SIG-M5 treated with dmso at 0.1 percent for 504 hours (cell line): ENCODE data around the gene SNX8.

Experiments
- DNase-seq: peaks from one replicate; lab custom pipeline; 2025; ENCODE audit not compliant: unreplicated experiment; lab: John Stamatoyannopoulos, UW

Gene SNX8

GRCh38 chr7:2266911-2267310 is 47.3 kb downstream of the SNX8 start:
- DNase-seq, result peak; percentile 46

GRCh38 chr7:2264158-2264557 is 50.1 kb downstream of the SNX8 start:
- no peak for DNase-seq

DNA sequence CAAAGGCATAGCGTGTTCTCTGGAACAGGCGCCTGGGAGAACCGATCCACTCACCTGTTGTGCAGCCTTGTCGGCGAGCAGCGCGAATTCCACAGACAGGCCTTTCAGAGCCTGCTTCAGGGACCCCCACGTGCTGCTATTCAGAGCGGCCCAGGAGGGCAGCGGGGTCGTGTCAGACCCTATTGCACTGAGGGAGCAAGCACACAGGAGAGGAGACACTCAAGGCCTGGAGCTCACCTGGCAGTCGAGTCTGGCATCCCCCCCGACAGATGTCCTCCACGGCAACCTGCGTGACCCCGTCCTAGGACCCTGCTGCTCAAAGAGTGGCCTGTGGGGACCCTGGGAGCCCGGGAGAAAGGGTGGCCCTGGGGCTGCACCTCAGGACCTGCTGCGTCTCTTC is 51.1 kb downstream of the SNX8 start:
- no peak for DNase-seq

GRCh38 chr7:2261611-2262010 is 52.6 kb downstream of the SNX8 start:
- no peak for DNase-seq

DNA sequence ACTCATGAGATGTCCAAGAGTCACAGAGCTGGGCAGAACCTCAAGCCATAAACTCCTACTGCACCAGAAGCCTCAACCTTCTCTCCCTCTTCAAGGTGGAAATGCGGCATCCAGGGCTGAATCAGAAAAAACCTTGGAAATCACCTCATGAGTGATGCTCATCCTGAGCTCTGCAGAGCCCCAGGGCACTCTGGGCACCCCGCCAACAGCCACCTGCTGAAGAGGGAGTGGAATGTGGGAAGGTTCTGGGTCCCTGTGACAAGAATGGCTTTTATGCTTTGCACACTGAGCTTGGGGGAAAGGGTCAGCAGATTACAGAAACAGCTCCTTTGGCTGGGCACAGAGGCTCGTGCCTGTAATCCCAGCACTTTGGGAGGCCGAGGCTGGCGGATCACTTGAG is 53.4 kb downstream of the SNX8 start:
- DNase-seq, result peak; percentile 46

- DNase-seq, result no peak
Measured at GRCh38 chr7:2259480-2259879, 54.8 kb downstream of the SNX8 start.

- no peak for DNase-seq
Measured at GRCh38 chr7:2258661-2259365, 55.4 kb downstream of the SNX8 start.

GRCh38 chr7:2257651-2258050 is 56.6 kb downstream of the SNX8 start:
- no peak for DNase-seq

DNA sequence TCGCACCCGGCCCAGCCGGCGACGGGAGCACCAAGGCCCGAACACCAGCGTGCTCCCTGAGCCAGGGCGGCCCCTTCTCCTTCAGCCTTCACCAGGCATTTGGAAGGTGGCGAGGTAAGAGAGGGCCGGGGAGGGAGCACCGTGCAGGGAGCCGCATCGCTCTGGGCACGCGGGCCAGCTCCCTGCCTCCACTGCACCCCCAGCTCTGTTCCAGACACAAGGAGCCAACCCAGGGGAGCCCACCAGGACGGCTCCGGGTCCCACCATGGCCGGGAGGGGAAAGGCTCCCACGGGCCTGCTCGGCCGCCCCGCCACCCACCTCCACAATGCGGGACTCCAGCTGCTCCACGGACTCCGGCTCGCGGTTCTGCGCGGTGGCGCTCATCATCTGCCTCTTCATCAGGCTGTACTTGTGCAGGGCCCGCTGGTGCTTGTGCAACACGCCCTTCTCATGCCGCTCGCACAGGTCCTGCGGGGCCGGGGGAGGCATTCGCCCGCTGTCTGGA is 57.1 kb downstream of the SNX8 start:
- DNase-seq, result no peak

DNA sequence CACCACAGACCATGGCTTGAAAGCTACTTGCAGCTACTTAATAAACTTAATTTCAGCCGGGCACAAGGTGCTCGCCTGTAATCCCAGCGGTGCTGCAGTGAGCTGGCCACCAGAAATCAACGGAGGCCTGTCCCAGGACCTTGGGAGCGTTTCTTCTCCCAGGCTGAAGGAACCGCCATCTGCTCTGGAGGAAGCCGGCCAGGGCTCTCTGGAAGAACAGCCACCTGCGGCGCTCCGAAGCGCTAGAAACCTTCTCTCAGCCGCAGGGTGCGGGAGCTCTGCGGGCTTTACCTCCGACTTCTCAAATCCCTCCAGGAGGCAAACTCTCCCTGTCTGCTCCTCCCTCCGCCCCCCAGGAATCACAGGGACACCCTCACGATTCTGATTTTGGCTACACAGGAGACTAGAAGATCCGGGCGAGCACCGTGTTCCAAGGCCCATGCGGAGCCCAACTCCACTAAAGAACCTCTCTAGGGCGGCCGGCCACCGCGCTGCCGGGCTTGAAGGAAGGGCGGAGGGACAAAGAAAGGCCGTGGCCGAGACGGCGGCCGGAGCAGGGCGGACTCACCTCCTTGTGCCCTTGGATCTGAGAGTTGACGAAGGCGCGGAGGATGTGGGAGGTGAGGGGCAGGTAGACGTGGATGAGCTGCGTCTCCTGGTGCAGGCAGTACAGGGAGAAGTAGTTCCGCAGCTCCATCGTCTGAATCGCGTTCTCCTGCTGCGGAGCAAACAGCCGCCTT is 57.8 kb downstream of the SNX8 start:
- DNase-seq, result no peak

- no peak for DNase-seq
Measured at GRCh38 chr7:2255145-2256139, 58.8 kb downstream of the SNX8 start.

- DNase-seq, result no peak
Measured at GRCh38 chr7:2254429-2255144, 59.7 kb downstream of the SNX8 start.

DNA sequence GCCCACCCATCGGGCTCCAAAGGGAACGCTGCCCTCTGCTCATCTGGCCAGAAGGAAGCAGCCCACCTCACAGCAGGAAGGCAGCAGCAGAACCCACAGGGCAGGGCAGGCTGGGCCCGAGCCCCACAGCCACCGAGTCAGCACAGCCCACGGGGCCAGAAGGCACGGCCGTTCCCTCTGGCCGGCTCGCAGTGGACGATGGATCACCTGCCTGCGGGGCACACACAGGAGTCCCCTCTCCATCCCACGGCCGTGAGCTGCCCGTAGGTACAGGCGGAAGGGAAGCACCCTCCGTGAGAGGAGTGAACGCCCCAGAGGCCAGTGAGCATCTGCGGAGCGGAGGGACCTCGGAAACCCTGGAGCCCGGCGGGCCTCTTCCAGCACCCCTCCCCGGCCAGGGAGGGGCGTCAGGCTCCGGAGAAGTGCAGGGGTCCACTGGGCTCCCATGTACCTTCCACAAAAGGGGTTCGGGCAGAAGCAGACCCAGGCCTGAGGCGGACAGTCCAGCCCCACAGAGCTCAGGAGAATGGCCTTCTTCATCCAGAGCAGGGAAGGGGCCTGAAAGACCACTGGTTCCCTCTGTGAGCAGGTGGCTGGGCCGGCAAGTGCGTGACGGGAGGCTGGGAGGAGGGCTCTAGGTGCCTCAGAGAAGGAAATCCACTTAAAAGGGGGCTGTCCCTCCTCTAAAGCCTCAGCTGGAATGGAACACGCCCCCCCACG is 60.6 kb downstream of the SNX8 start:
- DNase-seq, result no peak

- no peak for DNase-seq
Measured at GRCh38 chr7:2253021-2253420, 61.2 kb downstream of the SNX8 start.

- DNase-seq, result no peak
Measured at GRCh38 chr7:2251841-2252771, 62.1 kb downstream of the SNX8 start.

- DNase-seq, result no peak
Measured at GRCh38 chr7:2251381-2251780, 62.9 kb downstream of the SNX8 start.

DNA sequence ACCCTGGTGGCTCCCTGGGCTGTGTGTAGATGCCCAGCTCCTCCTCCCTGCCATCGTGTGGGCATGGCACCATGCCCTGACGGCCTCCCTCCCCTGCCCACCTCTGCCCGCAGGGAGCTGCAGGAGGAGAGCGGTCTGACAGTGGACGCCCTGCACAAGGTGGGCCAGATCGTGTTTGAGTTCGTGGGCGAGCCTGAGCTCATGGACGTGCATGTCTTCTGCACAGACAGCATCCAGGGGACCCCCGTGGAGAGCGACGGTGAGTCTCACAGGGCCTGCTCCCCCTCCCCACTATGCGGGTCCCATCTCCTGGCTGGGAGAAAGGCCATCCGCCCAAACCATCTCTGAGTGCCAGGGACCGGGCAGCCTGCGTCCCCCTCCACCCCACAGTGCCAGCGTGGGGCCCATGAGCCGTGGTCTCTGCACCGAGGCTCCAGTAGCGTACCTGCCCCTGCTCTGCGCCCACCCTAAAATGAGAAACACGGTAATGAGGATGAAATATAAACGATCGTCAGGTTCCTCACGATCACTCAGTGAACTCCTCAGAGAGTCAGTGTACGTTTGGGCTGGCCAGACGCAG is 64.4 kb downstream of the SNX8 start:
- no peak for DNase-seq

DNA sequence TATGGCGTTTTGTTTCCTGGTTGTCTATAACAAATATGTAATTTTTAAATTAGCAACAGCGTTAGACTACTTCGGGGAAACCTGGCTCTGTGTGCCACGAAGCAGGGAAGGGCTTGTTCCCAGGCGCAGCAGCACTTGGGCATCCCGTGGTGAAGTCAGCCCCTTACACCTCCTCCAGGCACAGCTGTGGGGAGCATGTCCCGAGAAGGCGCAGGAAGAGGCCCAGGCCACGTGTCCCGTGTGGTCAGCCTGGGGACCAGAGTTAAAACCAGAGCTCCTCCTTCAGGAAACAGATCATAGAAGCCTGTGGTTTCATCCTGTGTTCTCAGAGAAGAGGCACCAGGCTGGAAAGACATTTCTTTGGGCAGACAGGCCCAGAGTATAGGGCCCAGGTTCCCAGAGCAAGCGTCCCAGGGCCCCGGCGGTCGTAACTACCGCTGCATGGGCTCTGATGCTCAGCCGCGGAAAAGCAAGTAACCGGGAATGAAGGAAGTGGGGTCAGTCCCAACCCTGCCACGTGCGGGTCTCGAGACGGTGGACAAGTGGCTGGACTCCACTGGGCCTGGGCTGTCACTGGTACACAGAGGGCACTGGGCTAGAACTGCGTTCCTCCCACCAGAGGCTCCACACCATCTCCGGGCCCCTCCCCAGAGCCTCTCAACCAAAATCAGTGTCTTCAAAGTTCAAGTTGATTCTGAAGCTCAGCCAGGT is 65.1 kb downstream of the SNX8 start:
- peak; percentile 51 for DNase-seq
